CD14-positive monocyte (primary cell): Measurements from ENCODE around the gene UGT1A3. TPM values are rescaled to one million over a fixed set of nuclear protein-coding genes. Genes with fewer than 3 reads are reported as not detected.

Experiments used
- DNase-seq, 3 donors: peaks; one replicate each; pipeline ENCODE4 v3.0.0-alpha.2; 2011 to 2022
- H2AFZ ChIP-seq: 2 replicates; pipeline ENCODE4 v1.6.0; 2012; ENCODE audit warnings: mild to moderate bottlenecking, low read depth, low read length, inconsistent platforms; ENCODE audit not compliant: insufficient read depth, poor library complexity, severe bottlenecking
- H3K27ac ChIP-seq, 2 donors: 1 replicate in 1 of 2; 2 replicates in 1 of 2; pipeline ENCODE4 v1.5.1; 2012 to 2013; ENCODE audit warnings: low read length in 2 of 2, control low read depth in 1 of 2, inconsistent platforms in 1 of 2, low read depth in 1 of 2, mild to moderate bottlenecking in 1 of 2
- H3K27me3 ChIP-seq, 2 donors: one replicate each; pipeline versions ENCODE4 v1.6.0 to v1.6.1; 2011 to 2013; ENCODE audit warnings: low read length in 2 of 2; ENCODE audit not compliant: control insufficient read depth in 2 of 2, insufficient read depth in 2 of 2
- H3K36me3 ChIP-seq, 2 donors: replicated peaks in 1 of 2; 1 replicate in 1 of 2; 2 replicates in 1 of 2; pipeline versions ENCODE4 v1.5.1 to v1.6.1; 2012 to 2013; ENCODE audit warnings: low read length in 2 of 2, control low read depth in 1 of 2, inconsistent platforms in 1 of 2, mild to moderate bottlenecking in 1 of 2; ENCODE audit not compliant: insufficient read depth in 2 of 2, control insufficient read depth in 1 of 2
- H3K4me1 ChIP-seq, 2 donors: 1 replicate in 1 of 2; 2 replicates in 1 of 2; pipeline versions ENCODE4 v1.5.1 to v1.6.1; 2012 to 2013; ENCODE audit warnings: low read length in 2 of 2, control low read depth in 1 of 2, inconsistent platforms in 1 of 2, mild to moderate bottlenecking in 1 of 2, moderate library complexity in 1 of 2; ENCODE audit not compliant: insufficient read depth in 2 of 2, control insufficient read depth in 1 of 2
- H3K4me2 ChIP-seq: replicated peaks from 2 replicates; pipeline ENCODE3; 2012; ENCODE audit warnings: low read length, moderate library complexity, mild to moderate bottlenecking; ENCODE audit not compliant: poor library complexity, severe bottlenecking; ENCODE audit errors: extremely low read depth
- H3K4me3 ChIP-seq, 3 experiments: fragments of 200-600 bp in 1 of 3; sonication (generic) in 1 of 3; replicated peaks in 1 of 3; 1 replicate in 2 of 3; 2 replicates in 1 of 3; pipeline ENCODE4 v1.5.1; 2011 to 2013; ENCODE audit warnings: low read length in 3 of 3, mild to moderate bottlenecking in 3 of 3, control low read depth in 2 of 3, low read depth in 2 of 3, inconsistent platforms in 1 of 3, moderate library complexity in 1 of 3
- H3K79me2 ChIP-seq: 2 replicates; pipeline ENCODE4 v1.6.0; 2012; ENCODE audit warnings: mild to moderate bottlenecking, control low read depth, inconsistent platforms, low read length, moderate library complexity; ENCODE audit not compliant: insufficient read depth
- H3K9ac ChIP-seq: 2 replicates; pipeline ENCODE4 v1.6.0; 2017; ENCODE audit warnings: low read length, mild to moderate bottlenecking; ENCODE audit not compliant: insufficient read depth, poor library complexity, severe bottlenecking
- H3K9me3 ChIP-seq, 2 donors: replicated peaks in 1 of 2; 1 replicate in 1 of 2; 2 replicates in 1 of 2; pipeline versions ENCODE4 v1.5.1 to v1.6.1; 2012 to 2013; ENCODE audit warnings: low read length in 2 of 2, control low read depth in 1 of 2; ENCODE audit not compliant: control insufficient read depth in 1 of 2, insufficient read depth in 1 of 2
- H4K20me1 ChIP-seq: 2 replicates; pipeline ENCODE4 v1.6.0; 2012; ENCODE audit warnings: mild to moderate bottlenecking, low read length, control low read depth, moderate library complexity; ENCODE audit not compliant: insufficient read depth
- H3K27ac Mint-ChIP-seq, 7 donors: one replicate each; pipeline ENCODE4 v1.8.0; 2020; ENCODE audit warnings: mild to moderate bottlenecking in 7 of 7, mixed read lengths in 7 of 7, moderate library complexity in 6 of 7, inconsistent platforms in 2 of 7
- H3K27me3 Mint-ChIP-seq, 3 donors: one replicate each; pipeline ENCODE4 v1.8.0; 2021 to 2022; ENCODE audit warnings: low read depth in 3 of 3, mild to moderate bottlenecking in 3 of 3, mixed read lengths in 3 of 3, moderate library complexity in 3 of 3, inconsistent platforms in 1 of 3
- H3K36me3 Mint-ChIP-seq, 2 donors: one replicate each; pipeline ENCODE4 v1.8.0; 2020; ENCODE audit warnings: mixed read lengths in 2 of 2, inconsistent platforms in 1 of 2, mild to moderate bottlenecking in 1 of 2
- H3K4me1 Mint-ChIP-seq: one replicate; pipeline ENCODE4 v1.8.0; 2020; ENCODE audit warnings: mild to moderate bottlenecking, mixed read lengths
- H3K4me3 Mint-ChIP-seq, 2 donors: one replicate each; pipeline ENCODE4 v1.8.0; 2020; ENCODE audit warnings: mild to moderate bottlenecking in 2 of 2, mixed read lengths in 2 of 2, moderate library complexity in 1 of 2
- H3K9me3 Mint-ChIP-seq, 7 donors: one replicate each; pipeline ENCODE4 v1.8.0; 2020 to 2022; ENCODE audit warnings: mixed read lengths in 7 of 7, mild to moderate bottlenecking in 6 of 7, moderate library complexity in 6 of 7, inconsistent platforms in 2 of 7
- CTCF ChIP-seq: fragments of 200-600 bp; IDR thresholded peaks from one replicate; pipeline ENCODE4 v1.8.0; 2022; ENCODE audit warnings: antibody characterized with exemption, mild to moderate bottlenecking
- WGBS: methylation state at CpG from one replicate; pipeline ENCODE4 v1.1.5; 2013; ENCODE audit warnings: missing lambda C conversion rate; ENCODE audit not compliant: insufficient coverage; 5-methylcytosine and 5-hydroxymethylcytosine counted together
- intact Hi-C, 2 donors: fragments of 100-400 bp; cut with micrococcal nuclease; formaldehyde crosslinking; loops; one replicate each; pipeline versions ENCODE4 v1.15.0 to v1.15.1; 2023
- polyA plus RNA-seq, 3 donors: library from polyadenylated mRNA; depleted of rRNA in 1 of 3; unstranded in 2 of 3; stranded (reverse) in 1 of 3; fragments of 300-500 nt in 2 of 3; fragments of >200 nt in 1 of 3; fragmentation: Illumina TruSeq in 2 of 3; gene quantifications; 1 replicate in 2 of 3; 2 replicates in 1 of 3; pipeline ENCODE4 v1.2.3, GENCODE V29; 2012 to 2021

The UGT1A3 gene
- polyA plus RNA-seq, 3 donors, result not detected

DNA sequence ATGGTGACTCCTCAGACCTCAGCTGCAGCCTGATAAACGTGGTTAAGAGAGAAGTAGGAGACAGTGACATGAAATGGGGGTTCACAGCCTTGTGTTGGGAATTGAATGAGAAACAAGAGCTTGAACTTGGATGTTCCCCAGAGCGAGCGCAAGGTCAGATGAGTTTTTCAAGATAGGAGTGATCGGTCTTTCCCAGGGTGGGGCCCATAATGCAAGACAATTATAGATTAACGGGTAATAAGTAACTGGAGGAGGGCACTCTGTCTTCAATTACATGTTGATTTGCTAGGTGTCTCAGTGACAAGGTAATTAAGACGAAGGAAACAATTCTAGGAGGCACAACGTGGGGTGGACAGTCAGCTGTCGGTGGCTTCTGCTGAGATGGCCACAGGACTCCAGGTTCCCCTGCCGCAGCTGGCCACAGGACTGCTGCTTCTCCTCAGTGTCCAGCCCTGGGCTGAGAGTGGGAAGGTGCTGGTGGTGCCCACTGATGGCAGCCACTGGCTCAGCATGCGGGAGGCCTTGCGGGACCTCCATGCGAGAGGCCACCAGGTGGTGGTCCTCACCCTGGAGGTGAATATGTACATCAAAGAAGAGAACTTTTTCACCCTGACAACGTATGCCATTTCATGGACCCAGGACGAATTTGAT lies 16.1 kb upstream of the UGT1A3 start, which contains the start of gene UGT1A5:
TSS of gene UGT1A5 (plus strand) at position 297 of the 651 bp plus-strand sequence. CDS start at position 382, 85 bp downstream.
- Mint-ChIP-seq H3K27ac (no peak within 1 kb of the TSS), H3K9me3 (peaks cover 0 to 2% (median 0%) of the 10 kb centered on the region in 7 donors), H3K4me1 (no peaks in the 10 kb centered on the region), H3K4me3 (no peak within 1 kb of the TSS), H3K27me3 (peaks cover 2 to 8% (median 8%) of the 10 kb centered on the region in 3 donors), H3K36me3 (no peaks in the 10 kb centered on the region)
- H2AFZ ChIP-seq, result no peak within 1 kb of the TSS
- H3K36me3 ChIP-seq, result no peaks in the 10 kb centered on the region
- H3K4me2 ChIP-seq, result no peak within 1 kb of the TSS
- no peak for DNase-seq
- WGBS, result 90% methylated on average over 14 of the region's 14 CpGs
- H3K9me3 ChIP-seq, result no peaks in the 10 kb centered on the region
- no peak for TF ChIP-seq CTCF
- no peaks in the 10 kb centered on the region for H3K27me3 ChIP-seq
- no peaks in the 10 kb centered on the region for H4K20me1 ChIP-seq
- H3K27ac ChIP-seq, result no peak within 1 kb of the TSS
- no peak within 1 kb of the TSS for H3K4me3 ChIP-seq
- no peaks in the 10 kb centered on the region for H3K79me2 ChIP-seq
- no peaks in the 10 kb centered on the region for H3K4me1 ChIP-seq
- intact Hi-C loops, result no loop called here
- H3K9ac ChIP-seq, result no peak within 1 kb of the TSS

DNA sequence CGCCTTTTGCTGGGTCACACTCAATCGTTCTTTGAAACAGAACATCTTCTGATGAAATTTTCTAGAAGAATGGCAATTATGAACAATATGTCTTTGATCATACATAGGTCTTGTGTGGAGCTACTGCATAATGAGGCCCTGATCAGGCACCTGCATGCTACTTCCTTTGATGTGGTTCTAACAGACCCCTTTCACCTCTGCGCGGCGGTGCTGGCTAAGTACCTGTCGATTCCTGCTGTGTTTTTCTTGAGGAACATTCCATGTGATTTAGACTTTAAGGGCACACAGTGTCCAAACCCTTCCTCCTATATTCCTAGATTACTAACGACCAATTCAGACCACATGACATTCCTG lies 15.6 kb upstream of the UGT1A3 start:
- Histone ChIP-seq H3K4me1 (no peaks in the 10 kb centered on the region), H3K27me3 (no peaks in the 10 kb centered on the region), H4K20me1 (no peaks in the 10 kb centered on the region), H3K9me3 (no peaks in the 10 kb centered on the region), H3K4me3 (no peak overlapping the region), H3K4me2 (no peak overlapping the region), H3K36me3 (no peaks in the 10 kb centered on the region), H2AFZ (no peak overlapping the region), H3K27ac (no peak overlapping the region), H3K79me2 (no peaks in the 10 kb centered on the region), H3K9ac (no peak overlapping the region)
- 100% methylated on average over 2 of the region's 7 CpGs for WGBS
- peaks cover 2 to 8% (median 8%) of the 10 kb centered on the region in 3 donors for H3K27me3 Mint-ChIP-seq
- peaks cover 0 to 2% (median 0%) of the 10 kb centered on the region in 7 donors for H3K9me3 Mint-ChIP-seq
- no peak for DNase-seq
- H3K4me3 Mint-ChIP-seq, result no peak overlapping the region
- H3K27ac Mint-ChIP-seq, result no peak overlapping the region
- H3K4me1 Mint-ChIP-seq, result no peaks in the 10 kb centered on the region
- no peaks in the 10 kb centered on the region for H3K36me3 Mint-ChIP-seq
- intact Hi-C loops, result no loop called here
- no peak for TF ChIP-seq CTCF
